Body of pancreas (tissue), 4 donors: ENCODE measurements around the gene RHBDL1.

Source experiments
- POLR2A ChIP-seq, 3 donors: fragments of 450-650 bp; IDR thresholded peaks; one replicate each; pipeline ENCODE4 v1.6.1; 2016; ENCODE audit warnings: antibody characterized with exemption in 3 of 3, mild to moderate bottlenecking in 2 of 3
- TF ChIP-seq, protein P1 (sequence below), 7 experiments: fragments of 450-650 bp in 4 of 7; fragments of 200-600 bp in 3 of 7; sonication (generic) in 3 of 7; IDR thresholded peaks; one replicate each; pipeline ENCODE4 v1.5.1; 2016 to 2019; ENCODE audit warnings: antibody characterized with exemption in 7 of 7

DNA sequence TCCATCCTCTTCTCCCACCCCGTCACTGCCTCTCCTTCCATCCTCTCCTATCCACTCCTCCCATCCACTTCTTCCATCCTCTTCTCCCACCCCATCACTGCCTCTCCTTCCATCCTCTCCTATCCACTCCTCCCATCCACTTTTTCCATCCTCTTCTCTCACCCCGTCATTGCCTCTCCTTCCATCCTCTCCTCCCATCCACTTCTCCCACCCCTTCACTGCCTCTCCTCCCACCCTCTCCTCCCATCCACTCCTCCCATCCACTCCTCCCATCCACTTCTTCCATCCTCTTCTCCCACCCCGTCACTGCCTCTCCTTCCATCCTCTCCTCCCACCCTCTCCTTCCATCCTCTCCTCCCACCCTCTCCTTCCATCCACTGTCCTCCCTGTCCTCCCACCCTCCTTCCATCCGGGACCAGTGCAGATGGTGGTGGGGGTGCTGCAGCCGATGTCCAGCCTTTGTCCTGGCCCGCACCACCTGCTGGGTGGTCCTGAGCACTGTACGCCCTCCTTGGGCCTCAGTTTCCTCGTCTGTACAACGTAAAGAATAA is 43.6 kb upstream of the RHBDL1 start:
- TF ChIP-seq, protein P1, sequence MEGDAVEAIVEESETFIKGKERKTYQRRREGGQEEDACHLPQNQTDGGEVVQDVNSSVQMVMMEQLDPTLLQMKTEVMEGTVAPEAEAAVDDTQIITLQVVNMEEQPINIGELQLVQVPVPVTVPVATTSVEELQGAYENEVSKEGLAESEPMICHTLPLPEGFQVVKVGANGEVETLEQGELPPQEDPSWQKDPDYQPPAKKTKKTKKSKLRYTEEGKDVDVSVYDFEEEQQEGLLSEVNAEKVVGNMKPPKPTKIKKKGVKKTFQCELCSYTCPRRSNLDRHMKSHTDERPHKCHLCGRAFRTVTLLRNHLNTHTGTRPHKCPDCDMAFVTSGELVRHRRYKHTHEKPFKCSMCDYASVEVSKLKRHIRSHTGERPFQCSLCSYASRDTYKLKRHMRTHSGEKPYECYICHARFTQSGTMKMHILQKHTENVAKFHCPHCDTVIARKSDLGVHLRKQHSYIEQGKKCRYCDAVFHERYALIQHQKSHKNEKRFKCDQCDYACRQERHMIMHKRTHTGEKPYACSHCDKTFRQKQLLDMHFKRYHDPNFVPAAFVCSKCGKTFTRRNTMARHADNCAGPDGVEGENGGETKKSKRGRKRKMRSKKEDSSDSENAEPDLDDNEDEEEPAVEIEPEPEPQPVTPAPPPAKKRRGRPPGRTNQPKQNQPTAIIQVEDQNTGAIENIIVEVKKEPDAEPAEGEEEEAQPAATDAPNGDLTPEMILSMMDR (IDR thresholded peaks at IDR 0.05) = no peak
- TF ChIP-seq POLR2A (IDR thresholded peaks at IDR 0.05) = no peak
